Measurements from ENCODE around the gene SEBOX.

DNA sequence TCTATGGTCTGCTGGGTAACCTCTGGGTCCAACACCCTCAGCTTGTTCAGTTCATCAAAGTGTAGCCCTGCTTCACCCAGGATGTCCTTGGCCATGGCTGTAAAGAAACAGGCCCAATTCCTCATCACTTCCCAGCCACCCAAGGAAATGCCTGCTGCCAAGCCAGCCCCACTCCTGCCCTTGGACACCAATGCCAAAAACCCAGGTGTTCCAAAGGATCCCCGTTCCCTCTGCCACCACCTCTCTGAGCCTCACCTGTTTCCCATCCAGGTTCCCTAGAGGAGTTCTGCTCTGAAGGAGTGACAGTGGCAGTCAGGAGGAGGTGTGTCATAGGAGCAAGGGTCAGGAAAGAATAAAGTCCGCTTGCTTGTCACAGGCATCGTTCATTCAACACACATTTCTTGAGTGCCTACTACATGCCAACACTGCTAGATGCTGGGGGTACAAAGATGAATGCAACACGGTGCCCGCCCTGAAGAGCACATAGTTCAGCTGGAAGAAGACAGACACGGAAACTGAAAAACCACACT is 33.0 kb downstream of the SEBOX start:
- TF ChIP-seq, protein P1, sequence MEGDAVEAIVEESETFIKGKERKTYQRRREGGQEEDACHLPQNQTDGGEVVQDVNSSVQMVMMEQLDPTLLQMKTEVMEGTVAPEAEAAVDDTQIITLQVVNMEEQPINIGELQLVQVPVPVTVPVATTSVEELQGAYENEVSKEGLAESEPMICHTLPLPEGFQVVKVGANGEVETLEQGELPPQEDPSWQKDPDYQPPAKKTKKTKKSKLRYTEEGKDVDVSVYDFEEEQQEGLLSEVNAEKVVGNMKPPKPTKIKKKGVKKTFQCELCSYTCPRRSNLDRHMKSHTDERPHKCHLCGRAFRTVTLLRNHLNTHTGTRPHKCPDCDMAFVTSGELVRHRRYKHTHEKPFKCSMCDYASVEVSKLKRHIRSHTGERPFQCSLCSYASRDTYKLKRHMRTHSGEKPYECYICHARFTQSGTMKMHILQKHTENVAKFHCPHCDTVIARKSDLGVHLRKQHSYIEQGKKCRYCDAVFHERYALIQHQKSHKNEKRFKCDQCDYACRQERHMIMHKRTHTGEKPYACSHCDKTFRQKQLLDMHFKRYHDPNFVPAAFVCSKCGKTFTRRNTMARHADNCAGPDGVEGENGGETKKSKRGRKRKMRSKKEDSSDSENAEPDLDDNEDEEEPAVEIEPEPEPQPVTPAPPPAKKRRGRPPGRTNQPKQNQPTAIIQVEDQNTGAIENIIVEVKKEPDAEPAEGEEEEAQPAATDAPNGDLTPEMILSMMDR (IDR thresholded peaks at IDR 0.05; ENCODE audit: low read length) = no peak
- no peak for TF ChIP-seq EZH2 (IDR thresholded peaks at IDR 0.05; ENCODE audit: borderline replicate concordance, low read length)
